Panc1 (cell line): ENCODE measurements around the gene RALGPS1.

Source experiments
- CTCF ChIP-seq: fragments of 450-650 bp; IDR thresholded peaks from 2 replicates; pipeline ENCODE4 v1.5.1; 2017; ENCODE audit warnings: mild to moderate bottlenecking
- POLR2AphosphoS5 ChIP-seq: IDR thresholded peaks from 2 replicates; pipeline ENCODE4 v1.6.1; 2012; ENCODE audit warnings: mild to moderate bottlenecking, low read depth, low read length, moderate library complexity
- REST ChIP-seq, 2 experiments: IDR thresholded peaks; 2 replicates each; pipeline ENCODE4 v1.6.1; 2011 to 2012; ENCODE audit warnings: low read depth in 2 of 2, control low read depth in 1 of 2, low read length in 1 of 2, mild to moderate bottlenecking in 1 of 2, moderate library complexity in 1 of 2; ENCODE audit not compliant: insufficient read depth in 1 of 2
- TCF7L2 ChIP-seq: IDR thresholded peaks from 2 replicates; pipeline ENCODE4 v1.6.1; 2011; ENCODE audit warnings: mild to moderate bottlenecking, low read depth, low read length, inconsistent platforms

- TF ChIP-seq CTCF, result no peak
- TF ChIP-seq TCF7L2, result no peak
- TF ChIP-seq REST (IDR thresholded peaks at IDR 0.05; ENCODE audit: insufficient read depth in 1 of 2, low read depth in 2 of 2, low read length in 1 of 2), result no peak
- no peak for TF ChIP-seq POLR2AphosphoS5
Observed at GRCh38 chr9:127233989-127234388, 319.4 kb downstream of the RALGPS1 start.
